PC-9 (cell line): ENCODE results near the gene TROAP.

Source experiments
- EZH2 ChIP-seq: fragments of 200-600 bp; sonication (generic); IDR thresholded peaks from 2 replicates; pipeline ENCODE4 v1.8.0; 2017; ENCODE audit warnings: antibody characterized with exemption, low read depth
- TF ChIP-seq, protein P1 (sequence below): fragments of 200-600 bp; sonication (generic); conservative IDR thresholded peaks from 2 replicates; pipeline ENCODE4 v1.6.1; 2017; ENCODE audit warnings: mixed run types, antibody characterized with exemption, mild to moderate bottlenecking, moderate library complexity

DNA sequence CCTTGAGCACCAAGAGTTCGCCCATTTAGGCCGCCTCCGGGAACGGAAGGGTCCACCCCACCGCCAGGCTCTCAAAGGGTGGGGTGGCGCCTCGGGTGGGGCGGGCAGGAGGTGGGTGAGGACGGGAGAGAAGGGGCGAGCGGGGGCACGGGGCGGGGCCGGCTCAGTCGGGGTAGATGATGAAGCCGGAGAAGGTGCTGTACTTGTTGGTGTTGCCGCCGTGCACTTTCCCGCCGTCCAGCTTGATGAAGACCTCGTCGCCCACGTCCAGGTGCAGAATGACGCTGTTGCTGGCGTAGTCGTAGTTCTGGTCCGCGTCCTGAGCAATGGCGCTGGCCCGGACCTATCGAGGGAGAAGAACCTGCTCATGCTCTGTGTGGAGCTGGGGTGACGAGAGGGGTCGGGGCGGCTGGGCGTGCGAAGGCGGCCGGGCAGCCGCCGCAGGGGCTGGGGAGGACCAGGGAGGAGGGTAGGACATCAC, 9.9 kb downstream of the TROAP start:
- TF ChIP-seq, protein P1, sequence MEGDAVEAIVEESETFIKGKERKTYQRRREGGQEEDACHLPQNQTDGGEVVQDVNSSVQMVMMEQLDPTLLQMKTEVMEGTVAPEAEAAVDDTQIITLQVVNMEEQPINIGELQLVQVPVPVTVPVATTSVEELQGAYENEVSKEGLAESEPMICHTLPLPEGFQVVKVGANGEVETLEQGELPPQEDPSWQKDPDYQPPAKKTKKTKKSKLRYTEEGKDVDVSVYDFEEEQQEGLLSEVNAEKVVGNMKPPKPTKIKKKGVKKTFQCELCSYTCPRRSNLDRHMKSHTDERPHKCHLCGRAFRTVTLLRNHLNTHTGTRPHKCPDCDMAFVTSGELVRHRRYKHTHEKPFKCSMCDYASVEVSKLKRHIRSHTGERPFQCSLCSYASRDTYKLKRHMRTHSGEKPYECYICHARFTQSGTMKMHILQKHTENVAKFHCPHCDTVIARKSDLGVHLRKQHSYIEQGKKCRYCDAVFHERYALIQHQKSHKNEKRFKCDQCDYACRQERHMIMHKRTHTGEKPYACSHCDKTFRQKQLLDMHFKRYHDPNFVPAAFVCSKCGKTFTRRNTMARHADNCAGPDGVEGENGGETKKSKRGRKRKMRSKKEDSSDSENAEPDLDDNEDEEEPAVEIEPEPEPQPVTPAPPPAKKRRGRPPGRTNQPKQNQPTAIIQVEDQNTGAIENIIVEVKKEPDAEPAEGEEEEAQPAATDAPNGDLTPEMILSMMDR: no peak
- no peak for TF ChIP-seq EZH2
